Measurements from ENCODE around the gene NPFF. TPM values are rescaled to one million over a fixed set of nuclear protein-coding genes. Genes with fewer than 3 reads are reported as not detected.

Gene NPFF
- total and polyA plus RNA-seq, 2 of the 13 experiments (the other 11 are each of a cell fraction or from before 2014, with no cell fraction given) = not detected

GRCh38 chr12:53500776-53501614 lies 6.3 kb downstream of the NPFF start, which contains the start of gene TARBP2 (continued):
- TF ChIP-seq MYNN (CRISPR knock-in tag; IDR thresholded peaks at IDR 0.05; ENCODE audit: low read depth) (no peak; the same call in 1 of the 2 replicates), SNAPC2 (CRISPR knock-in tag; IDR thresholded peaks at IDR 0.05) (peak; percentile 86), PHF5A (CRISPR knock-in tag; IDR thresholded peaks at IDR 0.05; ENCODE audit: low read depth, unreplicated experiment) (no peak), ZNF180 (CRISPR knock-in tag; IDR thresholded peaks at IDR 0.05; ENCODE audit: borderline replicate concordance, low read depth) (peak; percentile 88; the same call in 1 of the 2 replicates), BHLHE40 (IDR thresholded peaks at IDR 0.05; ENCODE audit: low read length) (0 out of 2 replicates have a peak, but pooled peaks have one; percentile 19), ZFP37 (CRISPR knock-in tag; IDR thresholded peaks at IDR 0.05; ENCODE audit: borderline replicate concordance) (0 out of 2 replicates have a peak, but pooled peaks have one; percentile 61), ZNF709 (CRISPR knock-in tag; IDR thresholded peaks at IDR 0.05) (peak; percentile 61; the same call in 1 of the 2 replicates), NFRKB (IDR thresholded peaks at IDR 0.05) (no peak), HIC2 (CRISPR knock-in tag; IDR thresholded peaks at IDR 0.05; ENCODE audit: low read depth) (peak; percentile 45; the same call in 1 of the 2 replicates), ZNF275 (CRISPR knock-in tag; IDR thresholded peaks at IDR 0.05; ENCODE audit: borderline replicate concordance) (peak; percentile 56; the same call in 1 of the 2 replicates), TEAD2 (CRISPR knock-in tag; IDR thresholded peaks at IDR 0.05) (peak; percentile 75; the same call in 1 of the 2 replicates), ARID2 (CRISPR knock-in tag; IDR thresholded peaks at IDR 0.05; ENCODE audit: borderline replicate concordance) (peak; percentile 84; the same call in 1 of the 2 replicates), ARHGAP35 (CRISPR knock-in tag; IDR thresholded peaks at IDR 0.05; ENCODE audit: borderline replicate concordance) (no peak; the same call in 1 of the 2 replicates), ZNF781 (CRISPR knock-in tag; IDR thresholded peaks at IDR 0.05; ENCODE audit: borderline replicate concordance, not compliant biosample characterization) (no peak), TBL1XR1 (IDR thresholded peaks at IDR 0.05; ENCODE audit: borderline replicate concordance, low read length, partially characterized antibody) (peak; percentile 24), ZNF326 (CRISPR knock-in tag; IDR thresholded peaks at IDR 0.05; ENCODE audit: borderline replicate concordance) (no peak)
- TF ChIP-seq, protein P1, sequence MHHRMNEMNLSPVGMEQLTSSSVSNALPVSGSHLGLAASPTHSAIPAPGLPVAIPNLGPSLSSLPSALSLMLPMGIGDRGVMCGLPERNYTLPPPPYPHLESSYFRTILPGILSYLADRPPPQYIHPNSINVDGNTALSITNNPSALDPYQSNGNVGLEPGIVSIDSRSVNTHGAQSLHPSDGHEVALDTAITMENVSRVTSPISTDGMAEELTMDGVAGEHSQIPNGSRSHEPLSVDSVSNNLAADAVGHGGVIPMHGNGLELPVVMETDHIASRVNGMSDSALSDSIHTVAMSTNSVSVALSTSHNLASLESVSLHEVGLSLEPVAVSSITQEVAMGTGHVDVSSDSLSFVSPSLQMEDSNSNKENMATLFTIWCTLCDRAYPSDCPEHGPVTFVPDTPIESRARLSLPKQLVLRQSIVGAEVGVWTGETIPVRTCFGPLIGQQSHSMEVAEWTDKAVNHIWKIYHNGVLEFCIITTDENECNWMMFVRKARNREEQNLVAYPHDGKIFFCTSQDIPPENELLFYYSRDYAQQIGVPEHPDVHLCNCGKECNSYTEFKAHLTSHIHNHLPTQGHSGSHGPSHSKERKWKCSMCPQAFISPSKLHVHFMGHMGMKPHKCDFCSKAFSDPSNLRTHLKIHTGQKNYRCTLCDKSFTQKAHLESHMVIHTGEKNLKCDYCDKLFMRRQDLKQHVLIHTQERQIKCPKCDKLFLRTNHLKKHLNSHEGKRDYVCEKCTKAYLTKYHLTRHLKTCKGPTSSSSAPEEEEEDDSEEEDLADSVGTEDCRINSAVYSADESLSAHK (CRISPR knock-in tag; IDR thresholded peaks at IDR 0.05; ENCODE audit: borderline replicate concordance) = no peak
- TF ChIP-seq, protein P2, sequence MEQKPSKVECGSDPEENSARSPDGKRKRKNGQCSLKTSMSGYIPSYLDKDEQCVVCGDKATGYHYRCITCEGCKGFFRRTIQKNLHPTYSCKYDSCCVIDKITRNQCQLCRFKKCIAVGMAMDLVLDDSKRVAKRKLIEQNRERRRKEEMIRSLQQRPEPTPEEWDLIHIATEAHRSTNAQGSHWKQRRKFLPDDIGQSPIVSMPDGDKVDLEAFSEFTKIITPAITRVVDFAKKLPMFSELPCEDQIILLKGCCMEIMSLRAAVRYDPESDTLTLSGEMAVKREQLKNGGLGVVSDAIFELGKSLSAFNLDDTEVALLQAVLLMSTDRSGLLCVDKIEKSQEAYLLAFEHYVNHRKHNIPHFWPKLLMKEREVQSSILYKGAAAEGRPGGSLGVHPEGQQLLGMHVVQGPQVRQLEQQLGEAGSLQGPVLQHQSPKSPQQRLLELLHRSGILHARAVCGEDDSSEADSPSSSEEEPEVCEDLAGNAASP (CRISPR knock-in tag; IDR thresholded peaks at IDR 0.05; ENCODE audit: borderline replicate concordance) = no peak; the same call in 1 of the 2 replicates
